GM10248 (cell line): ENCODE data around the gene BATF3.
A peak's percentile ranks its signal among the peaks of the same experiment; 100 is the strongest.
"Not testable (repeated sequence)": the region's sequence is repeated elsewhere in the genome, so short reads cannot be mapped to it uniquely, and the experiment has no call there.

Source experiments
- CTCF ChIA-PET: fragments of 300-600 bp; sonication (Branson Sonifier 250); formaldehyde crosslinking; extraction: SDS; loops from one replicate; lab custom pipeline; 2021; ENCODE audit warnings: antibody characterized with exemption; lab: Yijun Ruan, JAX
- POLR2A ChIA-PET: fragments of 350-650 bp; sonication (Branson Sonifier 250); formaldehyde crosslinking; extraction: SDS; loops from one replicate; lab custom pipeline; 2020; ENCODE audit warnings: antibody characterized with exemption; lab: Yijun Ruan, JAX
- DNase-seq: peaks from one replicate; pipeline ENCODE4 v3.0.0; 2012; ENCODE audit errors: extremely low spot score
- CTCF ChIP-seq: IDR thresholded peaks from 2 replicates; pipeline ENCODE4 v1.5.1; 2012; ENCODE audit warnings: mild to moderate bottlenecking, low read depth; ENCODE audit errors: extremely low read depth, missing control alignments, control extremely low read depth

Gene BATF3

GRCh38 chr1:212667223-212668139 lies 32.2 kb downstream of the BATF3 start:
- POLR2A ChIA-PET = interaction anchor here (2.4 kb wide), 1 partner anchor 59 kb away, joined by 6 read pairs; the partner anchor contains the start of gene ATF3
- CTCF ChIA-PET = interaction anchor here (0.7 to 4.2 kb wide), 22 partner anchors 11 to 987 kb away, joined by 3 to 36 read pairs (median 4); partner anchors contain the start of gene BATF3
- DNase-seq = peak; percentile 55
- no peak for TF ChIP-seq CTCF

- ChIA-PET POLR2A (interaction anchor here (0.9 kb wide), 1 partner anchor 58 kb away, joined by 5 read pairs; the partner anchor contains the start of gene ATF3), CTCF (interaction anchor here (0.6 to 4.2 kb wide), 40 partner anchors 9 to 337 kb away, joined by 3 to 52 read pairs (median 11); partner anchors contain the start of genes BATF3, NSL1 and TATDN3)
- no peak for TF ChIP-seq CTCF
- DNase-seq = no peak
Observed at GRCh38 chr1:212666116-212666775, 33.4 kb downstream of the BATF3 start.

GRCh38 chr1:212665241-212666115 lies 34.2 kb downstream of the BATF3 start:
- DNase-seq = peak; percentile 88
- peak; percentile 99 for TF ChIP-seq CTCF
- ChIA-PET CTCF (interaction anchor here (0.6 to 4.2 kb wide), 94 partner anchors 8 to 595 kb away, joined by 3 to 52 read pairs (median 4); partner anchors contain the start of genes BATF3, NSL1 and TATDN3), POLR2A (interaction anchor here (0.9 kb wide), 2 partner anchors 57 to 190 kb away, joined by 4 to 5 read pairs; partner anchors contain the start of gene ATF3)

- DNase-seq = no peak
- no peak for TF ChIP-seq CTCF
- ChIA-PET POLR2A (interaction anchor here (0.9 kb wide), 1 partner anchor 190 kb away, joined by 4 read pairs; no protein-coding TSS in a partner anchor), CTCF (interaction anchor here (0.6 to 4.2 kb wide), 94 partner anchors 9 to 594 kb away, joined by 3 to 52 read pairs (median 4); partner anchors contain the start of genes BATF3, NSL1 and TATDN3)
Observed at GRCh38 chr1:212664409-212665199, 35.0 kb downstream of the BATF3 start.

GRCh38 chr1:212658250-212658649 lies 41.4 kb downstream of the BATF3 start:
- CTCF ChIA-PET = interaction anchor here (1.0 to 1.4 kb wide), 3 partner anchors 29 to 124 kb away, joined by 3 read pairs; no protein-coding TSS in a partner anchor
- POLR2A ChIA-PET, DNase-seq: not testable (repeated sequence)
